Urothelium cell line (cell line): ENCODE data around the gene ZNF497.
"Not testable (repeated sequence)": the region's sequence is repeated elsewhere in the genome, so short reads cannot be mapped to it uniquely, and the experiment has no call there.

Source experiments
- DNase-seq: peaks from one replicate; pipeline ENCODE4 v3.0.0; 2011; ENCODE audit warnings: low spot score, mixed read lengths
- FAIRE-seq: peaks from 2 replicates; lab custom pipeline; 2011; peaks lifted over from hg19 to GRCh38; lab: Jason Lieb, UNC

Gene ZNF497

DNA sequence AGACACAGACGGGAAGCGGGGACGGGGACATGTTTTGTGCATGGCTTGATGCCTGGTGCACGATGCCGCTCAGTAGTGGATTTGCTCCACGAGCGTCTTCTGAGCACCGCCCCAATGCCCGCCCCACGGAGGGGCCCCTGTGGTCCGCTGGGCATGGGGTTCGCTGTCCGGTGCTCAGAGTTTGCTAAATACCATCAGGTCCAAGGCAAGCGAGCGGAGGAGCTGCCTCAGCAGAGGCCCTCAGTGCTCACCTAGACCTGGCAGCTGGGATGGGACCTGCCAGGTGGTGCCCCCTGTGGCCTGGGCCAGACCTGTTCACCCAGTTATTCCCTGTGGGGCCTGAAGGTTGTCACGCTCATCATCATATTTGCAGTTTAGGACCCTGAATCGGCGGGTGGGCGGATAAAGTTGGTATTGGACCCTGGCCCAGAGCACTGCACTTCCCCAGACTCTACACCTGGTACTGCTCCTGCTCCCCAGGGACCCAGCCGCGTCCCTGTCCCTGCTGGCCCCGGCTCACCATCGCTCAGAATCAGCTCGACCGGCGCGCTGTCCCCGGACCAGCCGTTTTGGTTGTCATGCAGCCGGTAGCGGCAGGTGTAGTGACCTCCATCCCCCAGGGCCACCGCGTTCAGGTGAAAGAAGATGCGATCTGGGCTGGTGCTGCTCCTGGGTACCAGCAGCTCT lies 11.5 kb downstream of the ZNF497 start:
- DNase-seq (no peak), FAIRE-seq (no peak)

DNA sequence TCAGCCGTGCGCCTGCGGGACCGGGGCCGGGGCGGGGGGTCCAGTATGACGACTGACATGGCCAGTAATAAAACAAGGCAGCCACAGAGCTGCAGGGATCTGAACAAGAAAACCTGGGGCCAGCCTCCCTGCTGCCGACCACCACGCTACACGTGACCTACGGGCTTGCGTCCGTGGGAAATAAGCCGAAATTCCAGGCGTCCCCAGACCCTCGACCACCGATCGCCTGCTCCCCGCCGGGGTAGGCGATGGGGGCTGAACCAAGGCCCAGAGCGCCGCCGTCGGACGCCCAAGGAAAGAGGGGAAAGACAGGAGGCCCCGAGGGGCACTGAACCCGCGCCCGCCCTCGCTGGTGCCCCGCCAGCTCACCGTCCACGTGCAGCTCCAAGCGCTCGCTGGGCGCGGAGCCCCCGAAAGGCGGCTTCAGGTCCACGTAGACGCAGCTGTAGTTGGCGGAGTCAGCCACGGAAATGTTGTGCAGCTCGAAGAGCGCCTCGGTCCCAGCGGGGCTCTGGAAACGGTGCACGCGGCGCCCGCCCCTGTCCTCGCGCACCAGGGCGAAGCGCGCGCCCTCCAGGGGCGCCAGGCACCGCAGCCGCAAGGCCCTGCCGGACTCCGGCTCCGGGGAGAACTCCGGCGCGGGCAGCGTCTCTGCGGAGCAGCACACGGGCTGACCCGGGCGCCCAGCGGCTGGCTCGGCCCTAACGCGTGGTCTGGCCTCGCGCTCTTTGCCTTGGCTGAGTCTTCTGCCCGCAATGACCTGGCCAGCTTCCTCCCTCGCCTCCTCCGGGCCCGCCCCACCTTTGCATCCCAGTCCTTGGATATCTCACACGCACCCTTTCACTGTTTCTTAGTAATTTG lies 12.3 kb downstream of the ZNF497 start:
- DNase-seq (no peak), FAIRE-seq (no peak)

DNA sequence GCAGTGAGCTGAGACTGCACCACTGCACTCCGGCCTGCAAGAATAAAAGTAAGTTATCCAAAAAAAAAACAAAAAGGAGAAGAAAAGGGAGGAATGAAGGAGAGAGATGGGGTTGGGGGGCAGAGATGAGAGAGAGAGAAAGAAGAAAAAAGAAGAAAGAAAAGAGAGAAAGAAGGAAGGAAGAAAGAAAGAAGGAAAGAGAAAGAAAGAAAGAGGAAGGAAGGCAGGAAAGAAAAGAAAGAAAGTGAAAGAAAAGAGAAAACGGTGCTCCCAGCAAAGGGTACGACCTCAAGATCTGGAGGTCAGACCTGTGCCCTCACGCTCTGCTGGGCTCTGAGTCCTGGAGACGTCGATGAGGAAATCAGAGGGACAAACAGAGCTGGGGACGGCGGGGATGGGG lies 13.0 kb downstream of the ZNF497 start:
- FAIRE-seq: no peak
- DNase-seq: no peak

DNA sequence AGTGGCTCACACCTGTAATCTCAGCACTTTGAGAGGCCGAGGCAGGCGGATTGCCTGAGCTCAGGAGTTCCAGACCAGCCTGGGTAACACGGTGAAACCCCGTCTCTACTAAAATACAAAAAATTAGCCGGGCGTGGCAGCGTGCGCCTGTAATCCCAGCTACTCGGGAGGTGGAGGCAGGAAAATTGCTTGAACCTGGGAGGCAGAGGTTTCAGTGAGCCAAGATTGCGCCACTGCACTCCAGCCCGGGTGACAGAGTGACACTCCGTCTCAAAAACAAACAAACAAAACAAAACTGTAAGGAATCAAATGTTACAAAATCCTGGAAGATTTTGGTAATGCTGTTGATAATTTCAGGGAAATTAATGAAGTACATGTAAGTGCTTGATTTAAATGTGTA lies 14.5 kb downstream of the ZNF497 start:
- not testable (repeated sequence) for FAIRE-seq, DNase-seq

DNA sequence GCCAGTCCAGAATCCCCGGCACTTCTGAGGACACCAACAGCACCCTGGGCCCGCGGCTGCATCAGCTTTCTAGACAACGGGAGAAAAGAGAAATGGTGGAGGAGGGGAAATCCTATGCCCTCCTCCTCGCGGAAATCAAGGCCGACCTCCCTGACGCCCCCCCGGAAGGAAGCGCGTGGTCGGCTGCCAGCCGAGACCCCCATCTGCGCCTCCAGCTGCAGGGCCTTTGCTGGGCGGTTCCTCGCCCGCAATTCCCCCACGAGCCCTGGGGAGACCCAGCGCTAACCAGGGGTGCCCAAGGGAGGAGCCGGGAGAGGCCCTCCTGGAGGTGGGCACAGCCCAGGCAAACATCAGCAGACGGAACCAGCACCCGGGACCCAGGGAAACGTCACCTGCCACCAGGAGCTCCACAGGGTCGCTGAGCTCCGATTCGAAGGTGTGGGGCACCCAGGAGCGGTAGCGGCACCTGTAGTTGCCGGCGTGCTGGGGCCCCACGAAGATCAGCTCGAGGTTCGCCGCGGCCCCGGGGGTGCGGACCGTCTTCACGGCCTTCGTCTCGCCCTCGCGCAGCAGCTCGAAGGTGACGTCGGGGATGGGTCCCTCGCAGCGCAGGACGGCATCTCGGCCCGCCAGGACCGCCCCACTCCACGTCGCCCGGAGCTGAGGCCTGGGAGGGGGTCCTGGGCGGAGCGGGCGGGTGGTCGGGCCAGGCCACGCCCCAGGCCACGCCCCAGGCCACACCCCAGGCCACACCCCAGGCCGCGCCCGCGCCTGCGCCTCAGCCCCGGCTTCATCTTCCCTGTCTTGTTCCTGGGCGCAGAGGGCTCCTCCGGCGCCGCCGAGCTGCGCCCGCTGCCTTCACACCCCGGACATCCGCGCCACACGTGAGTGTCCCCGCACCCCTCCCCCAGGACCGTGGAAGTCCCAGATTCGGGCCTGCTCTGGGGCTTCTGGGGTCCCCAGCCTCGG lies 15.3 kb downstream of the ZNF497 start:
- DNase-seq (peak; percentile 93), FAIRE-seq (peak; percentile 17)

DNA sequence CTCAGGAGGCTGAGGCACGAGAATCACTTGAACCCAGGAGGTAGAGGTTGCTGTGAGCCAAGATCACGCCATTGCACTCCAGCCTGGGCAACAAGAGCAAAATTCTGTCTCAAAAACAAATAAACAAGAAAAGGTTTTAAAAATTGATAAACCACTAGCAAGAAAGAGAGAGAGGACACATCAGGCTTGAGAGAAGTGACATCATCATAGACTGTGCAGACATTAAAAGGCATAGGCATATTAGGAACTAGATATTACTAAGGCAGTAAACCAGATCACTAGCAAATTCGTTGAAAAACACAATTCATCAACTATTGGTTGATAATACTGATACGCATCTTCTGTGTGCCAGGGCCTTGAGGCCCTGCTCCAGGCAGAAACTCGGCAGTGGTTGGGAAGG lies 17.0 kb downstream of the ZNF497 start:
- FAIRE-seq (no peak), DNase-seq (no peak)

DNA sequence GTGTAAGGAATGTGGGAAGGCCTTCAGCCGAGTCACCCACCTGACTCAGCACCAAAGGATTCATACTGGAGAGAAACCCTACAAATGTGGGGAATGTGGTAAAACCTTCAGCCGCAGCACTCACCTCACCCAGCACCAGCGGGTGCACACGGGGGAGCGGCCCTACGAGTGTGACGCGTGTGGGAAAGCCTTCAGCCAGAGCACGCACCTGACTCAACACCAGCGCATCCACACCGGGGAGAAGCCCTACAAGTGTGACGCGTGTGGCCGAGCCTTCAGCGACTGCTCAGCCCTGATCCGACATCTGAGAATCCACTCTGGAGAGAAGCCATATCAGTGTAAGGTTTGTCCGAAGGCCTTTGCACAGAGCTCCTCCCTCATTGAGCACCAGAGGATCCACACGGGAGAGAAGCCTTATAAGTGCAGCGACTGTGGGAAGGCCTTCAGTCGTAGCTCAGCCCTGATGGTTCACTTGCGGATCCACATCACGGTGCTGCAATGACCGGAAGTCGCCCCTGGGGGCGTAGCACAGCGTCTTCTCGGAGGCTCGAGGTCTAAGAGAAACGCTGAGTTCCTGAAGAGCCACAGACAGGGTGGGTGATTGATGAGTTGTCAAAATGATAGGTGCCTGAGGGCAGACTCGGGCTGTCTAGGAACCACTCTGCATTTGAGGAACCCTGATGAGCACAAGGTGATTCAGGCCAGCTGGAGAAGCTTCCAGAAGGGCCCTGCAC lies 23.6 kb downstream of the ZNF497 start:
- no peak for FAIRE-seq
- DNase-seq: no peak

DNA sequence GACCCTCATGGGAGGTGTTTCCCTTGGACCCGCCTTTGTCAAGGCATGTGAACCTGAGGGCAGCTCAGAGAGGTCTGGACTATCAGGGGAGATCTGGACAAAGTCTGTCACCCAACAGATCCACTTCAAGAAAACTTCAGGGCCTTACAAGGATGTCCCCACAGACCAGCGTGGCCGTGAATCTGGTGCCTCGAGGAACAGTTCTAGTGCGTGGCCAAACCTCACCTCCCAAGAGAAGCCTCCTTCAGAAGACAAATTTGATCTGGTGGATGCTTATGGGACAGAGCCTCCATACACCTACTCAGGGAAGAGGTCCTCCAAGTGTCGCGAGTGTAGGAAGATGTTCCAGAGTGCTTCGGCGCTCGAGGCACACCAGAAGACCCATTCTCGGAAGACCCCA lies 24.2 kb downstream of the ZNF497 start:
- DNase-seq (no peak), FAIRE-seq (no peak)

DNA sequence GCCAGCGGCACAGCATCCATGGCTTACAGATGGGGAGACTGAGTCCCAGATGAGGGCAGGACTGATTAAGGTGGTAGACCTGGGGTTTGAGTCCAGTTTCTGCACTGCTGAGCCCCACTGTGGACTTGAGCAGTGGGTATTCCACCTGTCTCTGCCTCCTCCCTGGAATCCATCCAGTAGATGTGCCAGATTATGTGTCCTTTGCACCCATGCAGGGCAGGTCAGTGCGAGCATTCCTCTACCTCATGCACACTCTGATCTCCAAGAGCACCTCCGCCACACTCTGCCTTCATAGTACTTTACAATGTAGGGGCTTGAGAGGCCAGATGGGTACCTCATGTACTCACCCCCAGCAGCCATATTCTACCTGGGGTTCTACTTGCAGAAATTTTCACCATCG lies 25.7 kb downstream of the ZNF497 start:
- FAIRE-seq (no peak), DNase-seq (no peak)

DNA sequence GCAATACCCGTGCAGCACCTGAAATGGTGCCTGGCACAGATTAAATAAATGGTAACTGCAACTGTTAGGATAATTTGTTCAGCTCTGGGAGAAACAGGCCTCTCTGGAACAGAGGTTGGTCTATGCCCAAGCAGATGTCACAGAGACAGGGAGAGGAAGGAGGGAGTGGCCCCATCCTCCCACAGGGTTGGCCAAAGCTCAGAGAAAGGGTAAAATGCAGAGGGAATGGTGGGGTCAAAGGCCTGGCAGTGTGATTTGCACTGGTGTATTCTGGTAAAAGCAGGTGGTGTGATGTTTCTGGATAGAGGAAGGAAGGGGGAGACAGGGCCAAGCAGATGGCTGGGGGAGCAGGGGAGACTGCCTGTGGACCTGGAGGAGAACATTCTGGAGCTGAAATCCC lies 26.3 kb downstream of the ZNF497 start:
- no peak for DNase-seq
- no peak for FAIRE-seq

DNA sequence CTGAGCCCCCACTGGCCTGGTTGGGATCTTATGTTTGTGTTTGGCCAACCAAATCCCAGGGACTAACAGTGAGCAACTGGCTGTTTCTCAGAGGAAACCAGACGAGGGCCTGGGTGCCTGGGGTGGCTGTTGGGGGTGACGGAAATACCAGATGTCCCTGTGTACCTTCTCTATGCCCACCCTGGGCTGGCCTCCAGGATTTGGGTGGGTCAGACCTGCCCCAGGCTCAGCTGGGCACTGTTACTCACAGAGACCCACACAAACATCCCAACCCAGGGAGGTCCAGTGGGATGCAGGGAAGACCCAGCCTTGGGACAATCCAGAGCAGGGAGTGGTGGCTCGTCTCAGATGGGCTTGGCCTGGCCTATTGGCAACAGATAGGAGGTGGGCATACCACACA lies 26.9 kb downstream of the ZNF497 start:
- DNase-seq (no peak), FAIRE-seq (no peak)

DNA sequence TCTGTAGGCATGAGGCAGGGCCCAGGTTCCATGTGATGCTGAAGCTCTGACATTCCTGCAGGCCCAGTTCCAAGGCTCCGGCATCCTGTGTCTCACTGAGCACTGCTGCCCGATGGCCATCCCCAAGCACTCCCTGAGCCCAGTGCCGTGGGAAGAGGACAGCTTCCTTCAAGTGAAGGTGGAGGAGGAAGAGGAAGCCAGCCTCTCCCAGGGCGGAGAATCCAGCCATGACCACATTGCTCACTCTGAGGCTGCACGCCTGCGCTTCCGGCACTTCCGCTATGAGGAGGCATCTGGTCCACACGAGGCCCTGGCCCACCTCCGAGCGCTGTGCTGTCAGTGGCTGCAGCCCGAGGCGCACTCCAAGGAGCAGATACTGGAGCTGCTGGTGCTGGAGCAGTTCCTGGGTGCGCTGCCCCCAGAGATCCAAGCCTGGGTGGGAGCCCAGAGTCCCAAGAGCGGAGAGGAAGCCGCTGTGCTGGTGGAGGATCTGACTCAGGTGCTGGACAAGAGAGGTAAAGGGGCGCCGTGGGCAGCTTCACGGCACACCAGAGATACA lies 27.8 kb downstream of the ZNF497 start:
- FAIRE-seq (no peak), DNase-seq (no peak)

DNA sequence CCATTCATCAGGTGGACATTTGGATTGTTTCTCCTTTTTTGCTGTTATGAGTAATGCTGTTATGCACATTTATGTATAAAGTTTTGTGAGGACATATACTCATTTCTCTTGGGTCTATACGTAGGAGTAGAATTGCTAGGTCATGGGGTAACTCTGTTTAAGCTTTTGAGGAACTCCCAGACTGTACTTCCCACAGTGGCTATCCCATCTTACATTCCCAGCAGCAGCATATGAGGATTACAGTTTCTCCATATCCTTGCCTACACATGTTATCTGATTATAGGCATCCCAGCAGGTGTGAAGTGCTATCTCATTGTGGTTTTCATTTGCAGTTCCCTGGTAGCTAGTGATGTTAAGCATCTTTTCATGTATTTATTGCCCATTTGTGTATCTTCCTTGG lies 29.9 kb downstream of the ZNF497 start:
- FAIRE-seq: no peak
- DNase-seq: no peak

DNA sequence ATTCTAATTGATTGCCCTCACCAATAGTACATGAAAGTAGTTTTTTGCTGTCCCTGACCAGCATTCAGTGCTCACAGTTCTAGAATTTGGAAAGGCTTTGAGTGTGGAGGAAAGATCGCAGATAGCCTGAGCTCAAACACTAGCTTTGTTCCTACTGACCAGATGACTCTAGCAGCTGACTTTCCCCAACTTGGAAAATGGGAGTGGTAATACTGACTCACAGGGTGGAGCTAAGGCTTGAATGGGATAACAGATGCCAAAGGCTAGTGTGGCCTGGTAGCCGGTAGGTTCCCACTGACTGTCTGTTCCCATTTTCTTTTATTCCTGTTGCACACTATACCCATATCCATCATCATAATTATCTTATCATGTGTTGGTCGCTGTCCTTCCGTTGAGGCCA lies 32.1 kb downstream of the ZNF497 start:
- FAIRE-seq: no peak
- DNase-seq: no peak

DNA sequence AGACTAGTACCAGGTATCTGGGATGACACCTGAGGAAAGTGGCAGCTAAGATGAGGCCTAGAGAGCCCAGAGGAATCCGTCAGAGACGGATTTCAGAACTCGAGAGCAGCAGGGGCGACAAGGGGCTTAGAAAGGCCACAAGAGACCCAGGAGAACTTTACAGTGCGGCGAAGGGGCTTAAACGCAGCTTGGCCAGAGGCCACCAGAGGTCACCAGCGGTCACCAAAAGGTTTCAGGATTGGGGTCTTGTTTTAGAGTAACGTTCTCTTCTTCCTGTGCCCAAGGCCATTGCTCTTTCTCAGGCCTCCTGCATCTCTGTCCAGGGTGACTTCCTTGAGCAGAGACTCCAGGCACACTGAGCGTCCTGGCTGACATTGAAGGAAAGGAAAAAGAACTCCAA lies 33.6 kb downstream of the ZNF497 start:
- DNase-seq: no peak

DNA sequence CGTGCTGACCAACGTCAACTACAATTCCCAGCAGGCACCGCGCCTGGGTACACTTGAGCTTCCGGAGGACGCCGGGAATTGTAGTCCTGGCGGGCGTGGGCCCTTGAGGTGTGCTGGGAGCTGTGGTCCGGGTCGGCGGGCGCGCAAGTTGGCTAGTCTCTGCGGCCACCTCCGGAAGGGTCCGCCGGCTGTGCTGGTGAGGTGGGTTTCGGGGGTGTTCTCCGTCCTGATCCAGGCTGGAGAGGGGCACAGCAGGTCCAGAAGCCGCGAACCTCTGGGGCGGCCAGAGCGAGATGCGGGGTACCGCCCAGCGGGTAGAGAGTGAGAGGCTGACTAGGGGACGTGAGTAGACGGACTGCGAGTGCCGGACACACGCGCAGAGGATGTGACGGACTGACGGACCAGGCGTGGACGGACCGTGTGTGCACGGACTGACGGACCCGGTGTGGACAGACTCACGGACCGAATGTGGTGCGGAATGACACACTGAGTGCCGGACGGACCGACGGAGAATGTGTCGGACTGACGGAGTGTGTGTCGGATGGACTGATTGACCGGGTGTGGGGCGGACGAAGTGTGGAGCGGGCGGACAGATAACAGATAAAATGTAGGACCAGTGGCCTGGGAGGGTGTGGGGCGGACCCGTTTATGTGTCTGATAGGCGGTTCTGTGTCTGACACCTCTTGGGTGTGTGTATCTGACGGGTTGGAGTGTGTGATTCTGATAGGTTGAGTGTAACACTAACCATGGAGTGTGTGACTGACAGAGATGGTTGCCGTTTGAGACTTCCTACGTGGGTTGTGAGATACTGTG lies 35.4 kb downstream of the ZNF497 start, which contains the start of gene ZSCAN22:
Gene ZSCAN22 (plus strand): TSS at position 81 of the 813 bp plus-strand sequence. CDS start 7,809 bp downstream, outside the sequence.
- peak; percentile 93 for FAIRE-seq

More for the DNA sequence above, 33.6 kb downstream of the ZNF497 start:
- FAIRE-seq: no peak

DNA sequence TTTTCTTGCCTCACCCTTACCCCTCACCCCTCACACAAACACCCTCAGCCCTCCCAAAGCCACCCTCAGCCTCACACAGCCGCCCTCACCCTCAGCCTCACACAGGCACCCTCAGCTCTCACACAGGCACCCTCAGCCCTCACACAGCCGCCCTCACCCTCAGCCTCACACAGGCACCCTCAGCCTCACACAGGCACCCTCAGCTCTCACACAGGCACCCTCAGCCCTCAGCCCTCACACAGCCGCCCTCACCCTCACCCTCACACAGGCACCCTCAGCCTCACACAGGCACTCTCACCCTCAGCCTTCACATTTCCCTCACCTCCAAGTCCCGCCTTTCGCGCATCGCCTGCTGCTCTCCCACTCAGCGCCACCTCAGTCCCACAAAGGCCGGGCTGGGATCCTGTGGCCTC lies 36.0 kb downstream of the ZNF497 start:
- FAIRE-seq (no peak), DNase-seq (no peak)

More for the DNA sequence above, 35.4 kb downstream of the ZNF497 start, which contains the start of gene ZSCAN22:
- peak; percentile 94 for DNase-seq

DNA sequence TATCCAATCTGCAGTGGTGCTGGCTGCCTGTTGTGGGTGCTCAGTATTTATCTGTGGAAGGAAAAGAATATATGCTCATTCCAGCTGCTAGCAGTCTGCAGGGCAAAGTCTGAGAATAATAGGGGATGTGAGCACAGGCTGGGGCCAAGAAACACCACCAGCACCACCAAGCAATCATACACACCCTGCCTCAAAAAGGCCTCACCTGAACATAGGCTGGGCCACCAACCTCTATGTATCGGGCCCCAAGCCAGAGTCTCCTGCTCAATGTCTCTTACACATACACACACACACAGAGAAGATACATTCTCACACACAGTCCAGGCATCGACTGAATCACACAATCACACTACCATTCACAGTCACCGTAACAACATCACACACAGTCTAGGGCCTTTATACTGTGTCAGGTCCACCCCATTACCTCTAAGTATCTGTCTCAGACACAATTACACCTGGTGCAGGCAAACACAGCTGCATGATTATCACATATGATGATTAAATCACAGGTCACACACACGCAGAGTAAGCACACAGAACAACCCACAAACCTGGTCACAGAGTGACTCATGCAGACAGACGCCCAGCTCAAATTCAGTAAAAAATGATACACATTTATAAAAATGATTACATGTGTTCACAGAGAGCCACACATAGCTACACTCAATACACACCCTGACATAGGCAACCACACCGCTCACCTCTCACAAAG lies 37.1 kb downstream of the ZNF497 start:
- no peak for DNase-seq
- FAIRE-seq: no peak
